Globus pallidus (tissue), 1 donor: ENCODE data around the gene CCNK.

Experiments used
- DNase-seq: peaks from one replicate; pipeline ENCODE4 v3.0.0-alpha.2; 2015; ENCODE audit warnings: low spot score

Gene CCNK

GRCh38 chr14:99520571-99521081 lies 39.4 kb downstream of the CCNK start:
- no peak for DNase-seq

- DNase-seq = no peak
Measured at GRCh38 chr14:99521176-99522024, 40.2 kb downstream of the CCNK start.

- DNase-seq = no peak
Measured at GRCh38 chr14:99522025-99522401, 40.8 kb downstream of the CCNK start.

- DNase-seq = no peak
Measured at GRCh38 chr14:99522457-99522891, 41.3 kb downstream of the CCNK start.

GRCh38 chr14:99522934-99523703 lies 41.9 kb downstream of the CCNK start:
- no peak for DNase-seq

- DNase-seq = no peak
Measured at GRCh38 chr14:99523704-99524055, 42.5 kb downstream of the CCNK start.

- no peak for DNase-seq
Measured at GRCh38 chr14:99524091-99524661, 43.0 kb downstream of the CCNK start.

GRCh38 chr14:99524804-99525698 lies 43.8 kb downstream of the CCNK start:
- no peak for DNase-seq

GRCh38 chr14:99525699-99526080 lies 44.5 kb downstream of the CCNK start:
- no peak for DNase-seq

GRCh38 chr14:99527026-99527425 lies 45.8 kb downstream of the CCNK start:
- no peak for DNase-seq

- DNase-seq = no peak
Measured at GRCh38 chr14:99527427-99528076, 46.3 kb downstream of the CCNK start.

- no peak for DNase-seq
Measured at GRCh38 chr14:99529899-99530298, 48.7 kb downstream of the CCNK start.

GRCh38 chr14:99530407-99531155 lies 49.4 kb downstream of the CCNK start:
- DNase-seq = no peak

GRCh38 chr14:99531251-99532096 lies 50.3 kb downstream of the CCNK start:
- DNase-seq = no peak

- no peak for DNase-seq
Measured at GRCh38 chr14:99532310-99532709, 51.1 kb downstream of the CCNK start.

- peak; percentile 28 for DNase-seq
Measured at GRCh38 chr14:99534333-99534732, 53.1 kb downstream of the CCNK start.

GRCh38 chr14:99534863-99535262 lies 53.7 kb downstream of the CCNK start:
- peak; percentile 49 for DNase-seq

- no peak for DNase-seq
Measured at GRCh38 chr14:99535448-99535847, 54.2 kb downstream of the CCNK start.
